Measurements from ENCODE around the gene MYL5.

The MYL5 gene

GRCh38 chr4:708631-708933 lies 34.2 kb downstream of the MYL5 start:
- no peak for DNase-seq

GRCh38 chr4:709348-709747 lies 35.0 kb downstream of the MYL5 start:
- DNase-seq = no peak

GRCh38 chr4:710116-710515 lies 35.8 kb downstream of the MYL5 start:
- DNase-seq = no peak

GRCh38 chr4:710916-711315 lies 36.6 kb downstream of the MYL5 start:
- no peak for DNase-seq

GRCh38 chr4:712093-712492 lies 37.8 kb downstream of the MYL5 start:
- DNase-seq = no peak

- DNase-seq = no peak
These were observed 38.7 kb downstream of the MYL5 start for GRCh38 chr4:712916-713632.

GRCh38 chr4:714087-714486 lies 39.7 kb downstream of the MYL5 start:
- no peak for DNase-seq

GRCh38 chr4:717601-718320 lies 43.4 kb downstream of the MYL5 start:
- DNase-seq = no peak

- DNase-seq = no peak
These were observed 44.1 kb downstream of the MYL5 start for GRCh38 chr4:718460-718859.

- no peak for DNase-seq
These were observed 45.9 kb downstream of the MYL5 start for GRCh38 chr4:720111-720860.

GRCh38 chr4:721261-722168 lies 47.2 kb downstream of the MYL5 start:
- no peak for DNase-seq

GRCh38 chr4:722169-722725 lies 47.9 kb downstream of the MYL5 start:
- no peak for DNase-seq

GRCh38 chr4:722851-723360 lies 48.6 kb downstream of the MYL5 start:
- DNase-seq = no peak

GRCh38 chr4:723751-724530 lies 49.6 kb downstream of the MYL5 start:
- DNase-seq = no peak

GRCh38 chr4:725391-726234 lies 51.3 kb downstream of the MYL5 start:
- no peak for DNase-seq

- DNase-seq = no peak
These were observed 52.0 kb downstream of the MYL5 start for GRCh38 chr4:726235-726787.

GRCh38 chr4:726838-727237 lies 52.5 kb downstream of the MYL5 start:
- DNase-seq = no peak

GRCh38 chr4:727576-727975 lies 53.2 kb downstream of the MYL5 start:
- no peak for DNase-seq

GRCh38 chr4:729336-730315 lies 55.3 kb downstream of the MYL5 start:
- DNase-seq = no peak
